Amygdala (tissue), 56 donors: ENCODE results near the gene SMYD3.
"Not testable (repeated sequence)": the region's sequence is repeated elsewhere in the genome, so short reads cannot be mapped to it uniquely, and the experiment has no call there.

Experiments used
- DNase-seq, 56 donors: peaks; one replicate each; lab custom pipeline; 2025; lab: John Stamatoyannopoulos, UW

SMYD3 gene

GRCh38 chr1:246086191-246086590 is 420.9 kb downstream of the SMYD3 start:
- no peak for DNase-seq

GRCh38 chr1:246083416-246083815 is 423.7 kb downstream of the SMYD3 start:
- DNase-seq: no peak

- no peak for DNase-seq
These were observed 425.0 kb downstream of the SMYD3 start for GRCh38 chr1:246081856-246082668.

GRCh38 chr1:246081138-246081702 is 425.9 kb downstream of the SMYD3 start:
- no peak for DNase-seq

GRCh38 chr1:246080031-246080430 is 427.0 kb downstream of the SMYD3 start:
- DNase-seq: no peak

- DNase-seq: no peak
These were observed 428.2 kb downstream of the SMYD3 start for GRCh38 chr1:246078888-246079252.

- DNase-seq: no peak
These were observed 428.8 kb downstream of the SMYD3 start for GRCh38 chr1:246078126-246078887.

- DNase-seq: no peak
These were observed 429.6 kb downstream of the SMYD3 start for GRCh38 chr1:246077476-246077875.

GRCh38 chr1:246074421-246074820 is 432.7 kb downstream of the SMYD3 start:
- DNase-seq: no peak

GRCh38 chr1:246072456-246072955 is 434.6 kb downstream of the SMYD3 start:
- DNase-seq: no peak

- not testable (repeated sequence) for DNase-seq
These were observed 435.1 kb downstream of the SMYD3 start for GRCh38 chr1:246071981-246072380.

- not testable (repeated sequence) for DNase-seq
These were observed 435.5 kb downstream of the SMYD3 start for GRCh38 chr1:246071561-246071960.

- no peak for DNase-seq
These were observed 437.5 kb downstream of the SMYD3 start for GRCh38 chr1:246069581-246069980.

- DNase-seq: no peak
These were observed 438.2 kb downstream of the SMYD3 start for GRCh38 chr1:246068619-246069509.

GRCh38 chr1:246068217-246068512 is 438.9 kb downstream of the SMYD3 start:
- DNase-seq: no peak

GRCh38 chr1:246067432-246068216 is 439.5 kb downstream of the SMYD3 start:
- DNase-seq: no peak

- DNase-seq: no peak
These were observed 440.5 kb downstream of the SMYD3 start for GRCh38 chr1:246066573-246066972.

- no peak for DNase-seq
These were observed 441.5 kb downstream of the SMYD3 start for GRCh38 chr1:246065592-246065991.

- DNase-seq: no peak
These were observed 442.2 kb downstream of the SMYD3 start for GRCh38 chr1:246064891-246065290.
